HG03520 (cell line): ENCODE data around the gene ANKRD22.

ENCODE experiments used
- ATAC-seq: cut with Tn5 transposase; IDR thresholded peaks from one replicate; pipeline ENCODE4 v1.9.1; 2021; ENCODE audit warnings: mild to moderate bottlenecking, moderate library complexity; ENCODE audit not compliant: unreplicated experiment

Gene ANKRD22

GRCh38 chr10:88803641-88804040 lies 48.0 kb downstream of the ANKRD22 start:
- ATAC-seq: no peak

GRCh38 chr10:88802523-88803285 lies 48.9 kb downstream of the ANKRD22 start, which contains the start of gene LIPM:
Gene LIPM (plus strand): TSS chr10:88802730. CDS start chr10:88802897, 167 bp downstream.
- no peak for ATAC-seq

- no peak for ATAC-seq
Measured at GRCh38 chr10:88800152-88801125, 51.2 kb downstream of the ANKRD22 start.

- no peak for ATAC-seq
Measured at GRCh38 chr10:88794731-88795130, 56.9 kb downstream of the ANKRD22 start.

GRCh38 chr10:88793712-88794299 lies 57.8 kb downstream of the ANKRD22 start:
- ATAC-seq: no peak

GRCh38 chr10:88792661-88793060 lies 59.0 kb downstream of the ANKRD22 start:
- ATAC-seq: no peak

- ATAC-seq: no peak
Measured at GRCh38 chr10:88791924-88792323, 59.7 kb downstream of the ANKRD22 start.

- ATAC-seq: no peak
Measured at GRCh38 chr10:88788924-88789323, 62.7 kb downstream of the ANKRD22 start.

GRCh38 chr10:88787463-88787862 lies 64.2 kb downstream of the ANKRD22 start:
- no peak for ATAC-seq

GRCh38 chr10:88786032-88786770 lies 65.4 kb downstream of the ANKRD22 start:
- no peak for ATAC-seq

GRCh38 chr10:88783724-88784123 lies 67.9 kb downstream of the ANKRD22 start:
- no peak for ATAC-seq

GRCh38 chr10:88782222-88782621 lies 69.4 kb downstream of the ANKRD22 start:
- no peak for ATAC-seq

GRCh38 chr10:88781206-88781605 lies 70.4 kb downstream of the ANKRD22 start:
- ATAC-seq: no peak
